Activated CD4-positive, alpha-beta T cell treated with anti-CD3 and anti-CD28 coated beads, Interleukin-2, amount 10 ng/mL, durations not matched to agents 7 days and 5 days (primary cell): ENCODE measurements around the gene CHPF2. TPM values are rescaled to one million over a fixed set of nuclear protein-coding genes. Genes with fewer than 3 reads are reported as not detected.

ENCODE experiments used
- CTCF ChIA-PET: fragments of 350-600 bp; sonication (Branson Sonifier 250); formaldehyde crosslinking; loops from one replicate; lab custom pipeline; 2021; ENCODE audit warnings: antibody characterized with exemption; lab: Charles Lee
- POLR2A ChIA-PET: fragments of 350-600 bp; sonication (Branson Sonifier 250); formaldehyde crosslinking; loops from one replicate; lab custom pipeline; 2021; ENCODE audit warnings: antibody characterized with exemption; lab: Charles Lee
- DNase-seq: peaks from one replicate; pipeline ENCODE4 v3.0.0-alpha.2; 2020
- H3K27ac Mint-ChIP-seq: one replicate; pipeline ENCODE4 v1.8.0; 2021; ENCODE audit warnings: mild to moderate bottlenecking, moderate library complexity, mixed read lengths
- H3K27me3 Mint-ChIP-seq: one replicate; pipeline ENCODE4 v1.8.0; 2021; ENCODE audit warnings: mixed read lengths
- H3K36me3 Mint-ChIP-seq: one replicate; pipeline ENCODE4 v1.8.0; 2021; ENCODE audit warnings: low read depth, mixed read lengths
- H3K4me1 Mint-ChIP-seq: one replicate; pipeline ENCODE4 v1.8.0; 2021; ENCODE audit warnings: mixed read lengths
- H3K4me3 Mint-ChIP-seq: one replicate; pipeline ENCODE4 v1.8.0; 2021; ENCODE audit warnings: mild to moderate bottlenecking, moderate library complexity, mixed read lengths
- H3K9me3 Mint-ChIP-seq: one replicate; pipeline ENCODE4 v1.8.0; 2021; ENCODE audit warnings: mixed read lengths
- total RNA-seq, 2 experiments: library from RNA; stranded (reverse); gene quantifications; one replicate each; pipeline ENCODE4 v1.2.3, GENCODE V29; 2021

CHPF2 gene
- total RNA-seq, 2 experiments from 2014 or later, result 40.7 to 42.3 TPM

- POLR2A ChIA-PET, result no interaction called here
- peaks cover 13% of the 10 kb centered on the region for H3K27me3 Mint-ChIP-seq
- DNase-seq, result no peak
- no peaks in the 10 kb centered on the region for H3K9me3 Mint-ChIP-seq
- H3K4me3 Mint-ChIP-seq, result no peak overlapping the region
- H3K27ac Mint-ChIP-seq, result no peak overlapping the region
- H3K4me1 Mint-ChIP-seq, result peaks cover 25% of the 10 kb centered on the region
- CTCF ChIA-PET, result interaction anchor here (1.1 to 1.9 kb wide), 2 partner anchors 17 to 108 kb away, joined by 4 to 5 read pairs; partner anchors contain the start of gene ABCF2
- peaks cover 15% of the 10 kb centered on the region for H3K36me3 Mint-ChIP-seq
These were observed 22.7 kb upstream of the CHPF2 start for GRCh38 chr7:151209588-151209987.

DNA sequence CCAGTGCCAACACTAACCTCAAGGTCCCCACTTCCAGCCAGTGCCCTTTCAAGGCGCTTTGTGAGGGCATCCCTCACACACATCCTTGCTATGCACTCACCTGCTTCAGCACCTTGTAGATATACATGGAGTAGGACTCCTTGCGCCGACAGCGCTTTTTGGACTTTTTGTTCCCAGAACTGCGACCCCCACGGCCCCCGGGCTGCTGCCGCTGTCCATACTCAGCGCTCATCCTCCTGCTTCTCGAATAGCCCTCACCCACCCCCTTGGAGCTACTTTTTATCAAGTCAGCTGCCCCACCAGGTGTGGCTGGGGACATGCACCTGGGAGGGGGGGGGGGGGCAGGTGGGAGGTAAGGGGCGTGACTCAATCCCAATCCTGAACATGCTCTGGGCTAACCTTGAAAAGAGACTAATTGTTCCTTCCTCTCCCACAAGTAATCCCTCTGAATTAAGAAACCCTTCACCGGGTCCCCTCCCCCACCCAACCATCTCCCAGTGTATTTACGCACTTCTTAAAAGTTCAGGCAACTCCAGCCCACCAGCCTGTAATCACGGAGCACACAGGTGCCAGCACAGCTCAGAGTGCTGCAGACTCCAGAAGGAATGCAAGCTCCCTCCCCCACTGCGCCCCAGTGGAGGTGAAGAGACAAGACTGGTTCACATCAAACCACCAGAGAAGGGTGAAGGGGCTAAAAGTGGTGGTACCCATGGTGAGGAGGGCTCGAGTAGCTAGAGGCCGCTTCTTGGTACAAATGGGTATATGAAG is 22.0 kb upstream of the CHPF2 start, which contains the start of gene H2BK1:
H2BK1 (minus strand) TSS at position 402 of the 768 bp plus-strand sequence; CDS start at position 232, 170 bp downstream.
- H3K36me3 Mint-ChIP-seq, result peaks cover 22% of the 10 kb centered on the region
- CTCF ChIA-PET, result interaction anchor here (0.7 to 1.2 kb wide), 3 partner anchors 26 to 108 kb away, joined by 3 to 4 read pairs (median 3); no protein-coding TSS in a partner anchor
- H3K4me3 Mint-ChIP-seq, result no peak within 1 kb of the TSS
- no peak for DNase-seq
- no peak within 1 kb of the TSS for H3K27ac Mint-ChIP-seq
- POLR2A ChIA-PET, result no interaction called here
- H3K27me3 Mint-ChIP-seq, result peaks cover 8% of the 10 kb centered on the region
- peaks cover 25% of the 10 kb centered on the region for H3K4me1 Mint-ChIP-seq
- no peaks in the 10 kb centered on the region for H3K9me3 Mint-ChIP-seq

- H3K36me3 Mint-ChIP-seq, result peaks cover 26% of the 10 kb centered on the region
- no peaks in the 10 kb centered on the region for H3K9me3 Mint-ChIP-seq
- no peak overlapping the region for H3K27ac Mint-ChIP-seq
- no peak overlapping the region for H3K4me3 Mint-ChIP-seq
- POLR2A ChIA-PET, result no interaction called here
- H3K27me3 Mint-ChIP-seq, result peaks cover 2% of the 10 kb centered on the region
- H3K4me1 Mint-ChIP-seq, result peaks cover 20% of the 10 kb centered on the region
- no peak for DNase-seq
- CTCF ChIA-PET, result interaction anchor here (0.7 to 2.9 kb wide), 4 partner anchors 12 to 66 kb away, joined by 3 to 8 read pairs (median 3); no protein-coding TSS in a partner anchor
These were observed 21.0 kb upstream of the CHPF2 start for GRCh38 chr7:151211155-151211772.

GRCh38 chr7:151212626-151213025 is 19.7 kb upstream of the CHPF2 start:
- no peak for DNase-seq
- peaks cover 27% of the 10 kb centered on the region for H3K36me3 Mint-ChIP-seq
- no peak overlapping the region for H3K27ac Mint-ChIP-seq
- H3K4me1 Mint-ChIP-seq, result peaks cover 8% of the 10 kb centered on the region
- no peak overlapping the region for H3K4me3 Mint-ChIP-seq
- POLR2A ChIA-PET, result no interaction called here
- CTCF ChIA-PET, result interaction anchor here (2.9 to 3.2 kb wide), 2 partner anchors 13 to 31 kb away, joined by 8 to 10 read pairs; partner anchors contain the start of gene ABCF2
- H3K9me3 Mint-ChIP-seq, result no peaks in the 10 kb centered on the region
- H3K27me3 Mint-ChIP-seq, result no peaks in the 10 kb centered on the region

GRCh38 chr7:151213826-151214225 is 18.5 kb upstream of the CHPF2 start:
- POLR2A ChIA-PET, result no interaction called here
- peaks cover 38% of the 10 kb centered on the region for H3K36me3 Mint-ChIP-seq
- no peak overlapping the region for H3K4me3 Mint-ChIP-seq
- CTCF ChIA-PET, result interaction anchor here (1.4 to 3.2 kb wide), 4 partner anchors 12 to 114 kb away, joined by 3 to 10 read pairs (median 6); partner anchors contain the start of gene ABCF2
- DNase-seq, result no peak
- H3K4me1 Mint-ChIP-seq, result no peaks in the 10 kb centered on the region
- no peak overlapping the region for H3K27ac Mint-ChIP-seq
- H3K27me3 Mint-ChIP-seq, result no peaks in the 10 kb centered on the region
- no peaks in the 10 kb centered on the region for H3K9me3 Mint-ChIP-seq

DNA sequence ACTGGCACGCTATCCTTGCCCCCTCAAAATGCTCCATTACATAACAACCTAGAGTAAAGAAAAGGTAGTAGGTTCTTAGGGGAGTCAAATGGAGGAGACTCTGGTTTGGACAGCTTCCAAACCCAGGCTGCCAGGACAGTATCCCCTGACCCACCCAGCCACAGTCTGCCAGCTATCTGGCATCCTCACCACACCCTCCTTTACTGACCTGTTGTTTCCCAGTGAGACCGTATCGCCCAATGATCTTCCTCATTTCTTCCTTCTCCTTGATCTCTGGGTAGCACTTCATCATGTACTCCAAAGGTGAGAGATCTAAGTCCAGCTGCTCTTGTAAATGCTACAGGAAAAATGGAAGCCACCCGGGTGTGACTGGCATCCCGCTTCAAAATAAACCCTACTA is 16.9 kb upstream of the CHPF2 start:
- Mint-ChIP-seq H3K27ac (no peak overlapping the region), H3K4me3 (no peak overlapping the region), H3K27me3 (no peaks in the 10 kb centered on the region), H3K4me1 (no peaks in the 10 kb centered on the region), H3K9me3 (no peaks in the 10 kb centered on the region), H3K36me3 (peaks cover 42% of the 10 kb centered on the region)
- ChIA-PET POLR2A (no interaction called here), CTCF (interaction anchor here (1.0 to 3.2 kb wide), 2 partner anchors 10 to 50 kb away, joined by 3 to 10 read pairs; partner anchors contain the start of gene ABCF2)
- DNase-seq, result no peak

- no peak for DNase-seq
- Mint-ChIP-seq H3K4me1 (no peaks in the 10 kb centered on the region), H3K36me3 (peaks cover 50% of the 10 kb centered on the region), H3K27ac (no peak overlapping the region), H3K27me3 (no peaks in the 10 kb centered on the region), H3K4me3 (no peak overlapping the region), H3K9me3 (no peaks in the 10 kb centered on the region)
- ChIA-PET CTCF (interaction anchor here (0.8 to 2.2 kb wide), 3 partner anchors 8 to 97 kb away, joined by 4 to 7 read pairs (median 5); partner anchors contain the start of gene ABCF2), POLR2A (no interaction called here)
These were observed 14.1 kb upstream of the CHPF2 start for GRCh38 chr7:151218170-151218569.

GRCh38 chr7:151223728-151224127 is 8.6 kb upstream of the CHPF2 start:
- no peak for DNase-seq
- Mint-ChIP-seq H3K36me3 (peaks cover 41% of the 10 kb centered on the region), H3K4me3 (no peak overlapping the region), H3K9me3 (no peaks in the 10 kb centered on the region), H3K4me1 (peaks cover 39% of the 10 kb centered on the region), H3K27me3 (no peaks in the 10 kb centered on the region), H3K27ac (no peak overlapping the region)
- POLR2A ChIA-PET, result no interaction called here
- CTCF ChIA-PET, result interaction anchor here (1.1 to 1.2 kb wide), 2 partner anchors 12 to 20 kb away, joined by 3 read pairs; no protein-coding TSS in a partner anchor

DNA sequence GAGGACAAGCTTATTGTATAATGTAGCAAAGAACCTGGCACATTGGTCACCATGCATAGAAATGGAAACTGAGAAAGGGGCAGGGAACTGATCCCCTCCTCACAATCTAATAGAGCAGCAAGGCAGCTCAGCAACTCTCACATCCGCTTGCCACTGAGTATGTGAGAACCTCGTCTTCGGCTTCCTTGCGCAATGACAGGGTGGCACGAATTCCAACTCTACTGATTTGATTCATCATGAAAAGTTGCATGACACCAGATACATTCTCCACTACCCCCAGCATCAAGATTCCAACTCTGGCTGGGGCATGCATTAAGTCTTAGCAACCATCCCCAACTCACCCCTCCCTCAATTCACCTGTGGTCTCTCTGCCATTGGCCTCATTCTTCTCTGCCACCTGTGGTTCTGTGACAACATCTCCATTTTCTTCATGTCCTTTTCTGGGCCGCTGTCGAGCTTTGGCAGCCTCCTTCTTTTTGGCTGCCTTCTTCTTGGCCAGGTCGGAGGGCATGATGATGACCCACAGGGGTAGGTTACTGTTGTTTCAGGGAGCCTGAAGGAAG is 6.3 kb upstream of the CHPF2 start:
- ChIA-PET CTCF (interaction anchor here (1.0 to 4.9 kb wide), 6 partner anchors 8 to 115 kb away, joined by 3 to 26 read pairs (median 6); partner anchors contain the start of gene NUB1), POLR2A (no interaction called here)
- peaks cover 40% of the 10 kb centered on the region for H3K4me1 Mint-ChIP-seq
- H3K9me3 Mint-ChIP-seq, result no peaks in the 10 kb centered on the region
- peak overlapping the region; percentile 99 for H3K4me3 Mint-ChIP-seq
- H3K36me3 Mint-ChIP-seq, result peaks cover 35% of the 10 kb centered on the region
- no peaks in the 10 kb centered on the region for H3K27me3 Mint-ChIP-seq
- DNase-seq, result no peak
- H3K27ac Mint-ChIP-seq, result peak overlapping the region; percentile 95

- POLR2A ChIA-PET, result no interaction called here
- Mint-ChIP-seq H3K36me3 (peaks cover 33% of the 10 kb centered on the region), H3K27ac (peak overlapping the region; percentile 95), H3K4me3 (peak overlapping the region; percentile 99), H3K9me3 (no peaks in the 10 kb centered on the region), H3K4me1 (peaks cover 45% of the 10 kb centered on the region), H3K27me3 (no peaks in the 10 kb centered on the region)
- no peak for DNase-seq
- CTCF ChIA-PET, result interaction anchor here (0.6 to 4.9 kb wide), 11 partner anchors 9 to 241 kb away, joined by 3 to 26 read pairs (median 3); partner anchors contain the start of gene GBX1
These were observed 5.8 kb upstream of the CHPF2 start for GRCh38 chr7:151226560-151226874.

GRCh38 chr7:151226875-151227782 is 5.2 kb upstream of the CHPF2 start, which contains the start of gene ABCF2:
Gene ABCF2 (minus strand): TSS chr7:151227205. CDS start chr7:151226458, 747 bp downstream.
- peaks cover 31% of the 10 kb centered on the region for H3K36me3 Mint-ChIP-seq
- no peaks in the 10 kb centered on the region for H3K9me3 Mint-ChIP-seq
- peak within 1 kb of the TSS; percentile 99 for H3K4me3 Mint-ChIP-seq
- ChIA-PET POLR2A (interaction anchor here (0.6 kb wide), 2 partner anchors 102 to 121 kb away, joined by 3 to 5 read pairs; no protein-coding TSS in a partner anchor), CTCF (interaction anchor here (0.6 to 4.9 kb wide), 12 partner anchors 9 to 602 kb away, joined by 3 to 26 read pairs (median 3); partner anchors contain the start of gene GBX1)
- peak; percentile 99 for DNase-seq
- H3K4me1 Mint-ChIP-seq, result peaks cover 51% of the 10 kb centered on the region
- no peaks in the 10 kb centered on the region for H3K27me3 Mint-ChIP-seq
- H3K27ac Mint-ChIP-seq, result peak within 1 kb of the TSS; percentile 95
